GM19452 (cell line): ENCODE data around the gene FPR3.
"Not testable (repeated sequence)": the region's sequence is repeated elsewhere in the genome, so short reads cannot be mapped to it uniquely, and the experiment has no call there.

Source experiments
- ATAC-seq: cut with Tn5 transposase; IDR thresholded peaks from one replicate; pipeline ENCODE4 v1.9.1; 2021; ENCODE audit not compliant: unreplicated experiment

Gene FPR3

GRCh38 chr19:51794885-51795490 lies at the start of gene FPR3:
TSS of gene FPR3 (plus strand) at chr19:51795157. CDS start at chr19:51823749, 28,592 bp downstream.
- ATAC-seq = no peak

DNA sequence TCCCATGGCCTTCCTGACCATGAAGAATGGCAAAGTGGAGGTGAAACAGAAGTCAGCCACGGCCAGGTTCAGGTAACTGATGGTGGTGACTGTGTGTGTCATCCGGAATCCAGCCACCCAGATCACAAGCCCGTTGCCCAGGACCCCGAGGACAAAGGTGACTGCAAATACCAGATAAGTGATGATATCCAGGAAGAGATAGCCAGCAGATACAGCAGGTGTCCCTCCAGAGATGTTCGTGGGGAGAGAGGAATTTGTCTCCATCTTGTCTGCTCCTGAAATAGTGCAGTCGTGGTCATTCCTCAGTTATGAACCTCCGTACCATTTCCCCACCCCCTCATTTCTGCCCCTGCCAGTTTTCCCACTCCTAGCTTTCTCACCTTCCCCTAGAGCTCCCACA lies 48.2 kb upstream of the FPR3 start:
- no peak for ATAC-seq

GRCh38 chr19:51749979-51750378 lies 45.0 kb upstream of the FPR3 start:
- no peak for ATAC-seq

DNA sequence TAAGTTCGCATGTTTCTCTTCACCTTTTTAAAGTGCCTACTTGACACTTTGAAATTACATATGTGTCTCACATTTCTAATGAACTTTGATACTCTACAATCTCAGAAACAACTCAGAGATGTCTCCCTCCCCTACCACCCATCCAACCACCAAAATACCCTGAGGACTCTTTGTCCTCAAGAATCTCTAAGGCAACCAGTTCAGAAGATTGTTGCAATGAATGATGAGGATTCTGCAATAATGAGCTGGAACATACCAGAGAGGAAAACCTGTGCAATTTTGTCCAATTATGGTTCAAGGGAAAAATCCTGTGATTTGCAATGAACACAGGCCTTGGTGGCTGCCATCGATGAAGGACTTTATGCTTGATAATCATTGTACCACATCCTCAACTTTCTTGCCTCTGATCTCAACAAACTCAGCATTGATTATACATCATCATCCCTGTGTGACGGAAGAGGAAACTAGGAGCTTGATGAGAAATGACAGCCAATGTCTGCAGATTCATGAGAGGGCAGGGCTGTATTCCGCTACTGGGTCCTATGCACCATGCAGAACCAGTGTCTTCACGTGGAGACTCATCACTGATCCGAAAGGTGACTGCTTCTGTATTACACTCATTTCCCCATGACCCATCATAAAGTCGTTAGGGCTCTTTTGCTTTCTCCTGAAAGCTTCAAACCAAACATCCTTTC lies 44.4 kb upstream of the FPR3 start:
- no peak for ATAC-seq

DNA sequence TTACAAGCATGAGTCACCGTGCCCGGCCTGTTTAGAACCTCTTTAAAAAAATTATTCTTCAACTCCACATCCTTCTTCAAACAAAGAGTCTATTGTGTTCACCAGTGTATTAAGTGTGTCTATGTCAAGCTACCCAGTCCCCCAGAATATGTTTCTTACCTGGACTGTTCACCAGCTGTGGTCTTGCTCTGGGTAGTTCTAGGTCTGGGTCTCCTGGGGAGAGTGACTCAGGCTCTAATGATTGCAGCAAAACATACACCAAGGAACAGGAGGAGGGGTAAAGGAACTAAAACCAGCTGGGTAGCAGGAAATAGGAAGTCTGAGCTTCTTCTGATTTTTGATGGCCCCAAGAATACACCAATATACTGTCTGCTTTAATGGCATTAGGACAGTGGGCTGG lies 43.3 kb upstream of the FPR3 start, which contains the start of gene FPR1:
FPR1 (minus strand) TSS at position 224 of the 400 bp plus-strand sequence. CDS start 4,884 bp downstream, outside the sequence.
- no peak for ATAC-seq

- no peak for ATAC-seq
Observed at GRCh38 chr19:51754109-51754508, 40.8 kb upstream of the FPR3 start.

- no peak for ATAC-seq
Observed at GRCh38 chr19:51754770-51755169, 40.2 kb upstream of the FPR3 start.

DNA sequence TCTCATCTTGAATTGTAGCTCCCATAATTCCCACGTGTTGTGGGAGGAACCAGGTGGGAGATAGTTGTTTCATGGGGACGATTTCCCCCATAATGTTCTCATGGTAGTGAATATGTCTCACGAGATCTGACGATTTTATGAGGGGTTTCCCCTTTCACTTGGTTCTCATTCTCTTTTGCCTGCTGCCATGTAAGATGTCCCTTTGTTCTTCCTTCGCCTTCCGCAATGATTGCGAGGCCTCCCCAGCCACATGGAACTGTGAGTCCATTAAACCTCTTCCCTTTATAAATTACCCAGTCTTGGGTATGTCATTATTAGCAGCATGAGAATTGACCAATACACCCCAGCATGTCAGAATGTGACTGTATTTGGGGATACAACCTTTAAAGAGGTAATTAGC lies 39.4 kb upstream of the FPR3 start:
- no peak for ATAC-seq

GRCh38 chr19:51760697-51761356 lies 34.1 kb upstream of the FPR3 start, which contains the start of gene FPR2:
TSS of gene FPR2 (plus strand) at chr19:51761180. CDS start at chr19:51768659, 7,479 bp downstream.
- no peak for ATAC-seq

- ATAC-seq = no peak
Observed at GRCh38 chr19:51761696-51762095, 33.3 kb upstream of the FPR3 start.

- ATAC-seq = no peak
Observed at GRCh38 chr19:51765086-51765485, 29.9 kb upstream of the FPR3 start.

GRCh38 chr19:51766461-51766860 lies 28.5 kb upstream of the FPR3 start:
- ATAC-seq = no peak

DNA sequence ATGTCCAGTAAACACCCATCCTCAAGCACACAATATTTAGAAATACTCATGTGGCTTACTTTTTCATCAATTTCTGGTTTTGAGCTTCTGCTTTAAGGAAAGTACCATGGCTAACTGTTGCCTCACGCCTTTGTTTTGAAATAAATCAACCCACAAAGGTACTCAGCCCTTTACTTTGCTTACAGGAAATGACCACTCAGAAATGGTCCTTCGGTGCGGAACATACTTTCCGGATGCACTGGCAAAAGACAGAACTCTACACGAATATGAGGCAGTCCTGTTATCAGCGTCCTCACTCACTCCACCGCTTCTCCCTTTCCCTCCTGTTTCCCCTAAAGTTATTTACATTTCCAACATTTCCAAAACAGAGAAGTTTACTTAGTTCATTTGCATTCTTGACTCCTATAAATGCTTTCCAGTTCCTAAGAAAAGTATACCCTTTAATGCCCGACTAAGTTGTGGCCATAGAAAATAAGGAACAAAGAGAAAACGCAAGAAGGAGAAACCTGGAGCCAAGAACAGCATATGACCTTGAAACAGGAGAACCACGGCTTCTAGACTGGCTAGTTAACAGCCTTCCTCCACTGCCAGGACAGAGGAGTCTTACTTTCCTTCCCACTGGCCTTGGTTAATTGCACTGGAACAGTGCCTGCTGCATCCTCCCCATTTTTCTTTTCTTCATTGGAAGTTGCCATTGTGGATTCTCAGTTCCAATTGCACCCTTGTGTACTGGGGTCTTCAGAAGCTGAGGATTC lies 23.4 kb upstream of the FPR3 start:
- ATAC-seq = no peak

DNA sequence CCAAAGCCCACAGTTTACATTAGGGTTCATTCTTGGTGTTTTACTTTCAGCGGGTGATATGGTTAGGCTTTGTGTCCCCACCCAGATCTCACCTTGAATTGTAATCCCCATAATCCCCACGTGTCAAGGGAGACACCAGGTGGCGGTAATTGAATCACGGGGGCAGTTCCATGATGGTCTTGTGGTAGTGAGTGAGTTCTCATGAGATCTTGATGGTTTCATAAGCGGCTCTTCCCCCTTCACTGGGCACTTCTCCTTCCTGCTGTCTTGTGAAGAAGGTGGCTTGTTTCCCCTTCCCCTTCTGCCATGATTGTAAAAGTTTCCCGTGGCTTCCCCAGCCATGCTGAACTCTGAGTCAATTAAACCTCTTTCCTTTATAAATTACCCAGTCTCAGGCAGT lies 22.0 kb upstream of the FPR3 start:
- ATAC-seq = no peak

DNA sequence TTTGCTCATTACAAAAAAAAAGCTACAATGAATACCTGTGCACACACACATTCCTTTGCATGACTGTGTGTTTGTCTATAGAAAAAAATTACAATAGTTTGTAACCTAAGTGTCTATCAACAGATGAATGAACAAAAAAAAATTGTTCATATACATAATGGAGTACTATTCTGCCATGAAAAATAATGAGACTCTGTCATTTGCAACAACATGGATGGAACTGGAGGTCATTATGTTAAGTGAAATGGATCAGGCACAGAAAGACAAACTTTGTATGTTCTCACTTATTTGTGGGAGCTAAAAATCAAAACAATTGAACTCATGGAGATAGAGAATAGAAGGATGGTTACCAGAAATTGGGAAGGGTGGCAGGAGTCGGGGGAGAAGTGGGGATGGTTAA lies 18.4 kb upstream of the FPR3 start:
- not testable (repeated sequence) for ATAC-seq

- ATAC-seq = no peak
Observed at GRCh38 chr19:51777570-51778462, 17.1 kb upstream of the FPR3 start.

DNA sequence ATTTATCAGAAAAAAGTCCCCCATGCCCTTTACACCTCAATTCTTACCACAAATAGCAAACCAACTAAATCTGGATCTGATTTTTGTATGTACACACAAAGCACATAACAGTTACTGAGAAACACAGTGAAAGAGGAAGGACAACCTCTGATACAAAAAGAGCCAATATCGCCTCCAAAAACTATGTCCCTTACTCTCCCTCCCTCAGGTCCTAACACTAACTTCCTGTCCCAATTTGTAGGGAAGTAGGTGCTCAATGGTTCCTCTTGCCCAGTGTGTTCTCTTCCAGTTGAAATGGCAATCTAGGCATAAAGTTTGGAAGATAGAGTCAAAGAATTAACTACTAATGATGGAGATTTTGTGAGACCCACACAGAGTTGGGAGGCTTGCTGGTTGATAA lies 15.8 kb upstream of the FPR3 start:
- no peak for ATAC-seq

DNA sequence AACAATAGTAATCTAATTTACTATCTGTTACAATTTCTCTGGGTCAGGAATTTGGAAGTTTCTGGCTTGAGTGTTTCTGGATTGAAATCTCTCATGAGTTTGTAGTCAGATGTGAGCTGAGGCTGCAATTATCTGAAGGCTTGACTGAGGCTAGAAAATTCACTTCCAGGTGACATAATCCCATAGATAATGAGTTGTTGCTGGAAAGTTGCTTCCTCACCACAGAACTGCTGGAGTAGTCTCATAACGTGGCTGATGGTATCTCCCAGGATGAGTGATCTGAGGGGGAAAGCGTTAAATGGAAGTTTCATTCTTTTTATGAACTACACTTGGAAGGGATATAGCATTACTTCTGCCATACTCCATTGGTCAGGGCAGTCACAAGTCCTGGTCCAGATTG lies 15.3 kb upstream of the FPR3 start:
- ATAC-seq = no peak

DNA sequence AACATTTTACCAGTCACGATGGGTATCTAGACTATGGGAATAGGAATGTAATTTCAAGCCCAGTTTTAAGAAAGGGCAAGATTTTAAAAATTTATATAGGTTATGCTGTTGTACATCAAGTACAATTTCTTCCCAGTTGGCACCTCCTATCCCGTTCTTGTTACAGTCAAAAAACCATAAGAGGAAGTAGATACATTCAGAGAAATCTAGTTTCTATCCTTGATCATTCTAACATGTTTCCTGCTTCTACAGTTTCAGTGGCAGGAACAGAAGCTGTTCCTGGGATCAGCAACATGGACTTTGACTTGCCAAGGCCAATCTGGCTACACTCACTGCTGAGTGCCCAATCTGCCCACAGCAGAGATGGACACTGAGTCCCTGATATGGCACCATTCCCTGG lies 14.7 kb upstream of the FPR3 start:
- no peak for ATAC-seq

GRCh38 chr19:51781999-51782398 lies 13.0 kb upstream of the FPR3 start:
- ATAC-seq = no peak
